H1 (cell line): ENCODE results near the gene EIF4E3. TPM values are rescaled to one million over a fixed set of nuclear protein-coding genes. Genes with fewer than 3 reads are reported as not detected.

ENCODE experiments used
- CHD7 ChIP-seq: fragments of 300-600 bp; sonication (generic); IDR thresholded peaks from 2 replicates; pipeline ENCODE4 v1.7.1; 2012; ENCODE audit warnings: low read length, moderate library complexity, mild to moderate bottlenecking, inconsistent platforms; ENCODE audit not compliant: insufficient replicate concordance
- EP300 ChIP-seq, 2 experiments: IDR thresholded peaks; 1 replicate in 1 of 2; 2 replicates in 1 of 2; pipeline ENCODE4 v1.6.1; 2011 to 2012; ENCODE audit warnings: low read depth in 2 of 2, low read length in 2 of 2, mild to moderate bottlenecking in 2 of 2, borderline replicate concordance in 1 of 2, inconsistent platforms in 1 of 2, moderate library complexity in 1 of 2
- JUND ChIP-seq: IDR thresholded peaks from 2 replicates; pipeline ENCODE4 v1.6.1; 2011; ENCODE audit warnings: mild to moderate bottlenecking, improper control_type of control experiment, low read length
- KDM5A ChIP-seq: fragments of 200-600 bp; IDR thresholded peaks from 2 replicates; pipeline ENCODE4 v1.7.1; 2012; ENCODE audit warnings: mild to moderate bottlenecking, low read length, inconsistent platforms, mixed read lengths
- RBBP5 ChIP-seq: IDR thresholded peaks from 2 replicates; pipeline ENCODE4 v1.7.1; 2012; ENCODE audit warnings: low read depth, mild to moderate bottlenecking, inconsistent platforms, low read length, moderate library complexity, borderline replicate concordance
- SIX5 ChIP-seq: IDR thresholded peaks from 2 replicates; pipeline ENCODE4 v1.6.1; 2011; ENCODE audit warnings: mild to moderate bottlenecking, low read depth, low read length
- SUZ12 ChIP-seq: fragments of 200-600 bp; sonication (generic); IDR thresholded peaks from 2 replicates; pipeline ENCODE4 v1.6.1; 2012; ENCODE audit warnings: mild to moderate bottlenecking, inconsistent platforms, low read length, moderate library complexity, mixed read lengths
- polyA plus RNA-seq, 7 experiments: library from polyadenylated mRNA; depleted of rRNA in 3 of 7; stranded (reverse) in 5 of 7; unstranded in 2 of 7; fragments of >200 nt in 5 of 7; fragments of 200-250 nt in 2 of 7; gene quantifications; 1 replicate in 5 of 7; 2 replicates in 1 of 7; 4 replicates in 1 of 7; pipeline versions ENCODE4 v1.2.1 to v1.2.3, GENCODE V29; 2011 to 2013; ENCODE audit warnings: missing spikeins in 2 of 7, mixed read lengths in 2 of 7
- total RNA-seq: library from RNA; stranded (reverse); fragmentation: NEBNext Ultra II Directional; extraction: Animal tissue kit (Norgen Biotek cat#: 25700); gene quantifications from 2 replicates; pipeline ENCODE4 v1.2.1, GENCODE V29; 2021
- TF ChIP-seq, protein P1 (sequence below), 3 experiments: IDR thresholded peaks; 1 replicate in 2 of 3; 2 replicates in 1 of 3; pipeline versions ENCODE4 v1.5.1 to v1.6.1; 2011; ENCODE audit warnings: low read length in 3 of 3, mild to moderate bottlenecking in 3 of 3, inconsistent platforms in 2 of 3, low read depth in 1 of 3, moderate library complexity in 1 of 3; ENCODE audit not compliant: insufficient read depth in 1 of 3; ENCODE audit errors: control extremely low read depth in 1 of 3

EIF4E3 gene
- total and polyA plus RNA-seq, 2 of the 8 experiments (the other 6 are each of a cell fraction or from before 2014, with no cell fraction given): 5.2 to 17.0 TPM

GRCh38 chr3:71708476-71709105 lies 16.6 kb downstream of the EIF4E3 start (continued):
- TF ChIP-seq CHD7 (no peak), SUZ12 (no peak), JUND (no peak), KDM5A (no peak), SIX5 (no peak), EP300 (IDR thresholded peaks at IDR 0.05; ENCODE audit: borderline replicate concordance in 1 of 2, low read depth in 2 of 2, low read length in 2 of 2) (no peak), RBBP5 (no peak)
- TF ChIP-seq, protein P1, sequence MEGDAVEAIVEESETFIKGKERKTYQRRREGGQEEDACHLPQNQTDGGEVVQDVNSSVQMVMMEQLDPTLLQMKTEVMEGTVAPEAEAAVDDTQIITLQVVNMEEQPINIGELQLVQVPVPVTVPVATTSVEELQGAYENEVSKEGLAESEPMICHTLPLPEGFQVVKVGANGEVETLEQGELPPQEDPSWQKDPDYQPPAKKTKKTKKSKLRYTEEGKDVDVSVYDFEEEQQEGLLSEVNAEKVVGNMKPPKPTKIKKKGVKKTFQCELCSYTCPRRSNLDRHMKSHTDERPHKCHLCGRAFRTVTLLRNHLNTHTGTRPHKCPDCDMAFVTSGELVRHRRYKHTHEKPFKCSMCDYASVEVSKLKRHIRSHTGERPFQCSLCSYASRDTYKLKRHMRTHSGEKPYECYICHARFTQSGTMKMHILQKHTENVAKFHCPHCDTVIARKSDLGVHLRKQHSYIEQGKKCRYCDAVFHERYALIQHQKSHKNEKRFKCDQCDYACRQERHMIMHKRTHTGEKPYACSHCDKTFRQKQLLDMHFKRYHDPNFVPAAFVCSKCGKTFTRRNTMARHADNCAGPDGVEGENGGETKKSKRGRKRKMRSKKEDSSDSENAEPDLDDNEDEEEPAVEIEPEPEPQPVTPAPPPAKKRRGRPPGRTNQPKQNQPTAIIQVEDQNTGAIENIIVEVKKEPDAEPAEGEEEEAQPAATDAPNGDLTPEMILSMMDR (IDR thresholded peaks at IDR 0.05; ENCODE audit: control extremely low read depth in 1 of 3, insufficient read depth in 1 of 3, low read depth in 1 of 3, low read length in 3 of 3): no peak
